Gastroesophageal sphincter (tissue), 3 donors: ENCODE data around the gene KAZN.

Experiments
- CTCF ChIP-seq, 4 experiments: fragments of 200-600 bp in 2 of 4; fragments of 450-650 bp in 2 of 4; sonication (generic) in 1 of 4; IDR thresholded peaks; one replicate each; pipeline ENCODE4 v1.5.1; 2017 to 2019; ENCODE audit warnings: antibody characterized with exemption in 4 of 4, mild to moderate bottlenecking in 2 of 4, moderate library complexity in 2 of 4
- EP300 ChIP-seq: sonication (generic); formaldehyde crosslinking; IDR thresholded peaks from one replicate; pipeline ENCODE4 v1.6.1; 2017; ENCODE audit warnings: antibody characterized with exemption, mild to moderate bottlenecking
- POLR2A ChIP-seq, 2 donors: fragments of 450-650 bp; IDR thresholded peaks; one replicate each; pipeline ENCODE4 v1.6.1; 2017; ENCODE audit warnings: antibody characterized with exemption in 2 of 2, mild to moderate bottlenecking in 2 of 2, moderate library complexity in 1 of 2
- POLR2AphosphoS5 ChIP-seq: sonication (generic); formaldehyde crosslinking; IDR thresholded peaks from one replicate; pipeline ENCODE4 v1.6.1; 2017; ENCODE audit warnings: antibody characterized with exemption

DNA sequence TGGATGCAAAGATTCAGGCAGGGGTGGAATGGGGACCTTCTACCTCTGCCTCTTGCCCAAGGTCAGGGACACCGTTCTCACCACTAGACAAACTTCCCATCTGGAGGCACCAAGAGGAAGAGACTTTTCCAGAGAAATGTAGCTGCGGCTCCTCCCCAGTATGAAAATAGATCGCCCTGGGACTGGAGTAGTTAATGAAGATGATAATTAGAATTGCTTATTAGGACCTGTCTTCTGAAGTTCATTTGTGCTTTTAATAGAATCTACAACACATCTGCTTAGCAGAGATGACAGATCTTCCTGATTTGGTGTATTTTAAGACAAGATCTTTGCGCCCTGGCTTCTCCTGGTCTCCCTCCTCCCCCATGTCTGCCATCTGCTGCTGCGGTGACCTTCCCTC is 266.6 kb downstream of the KAZN start:
- TF ChIP-seq EP300 (no peak), CTCF (IDR thresholded peaks at IDR 0.05) (no peak), POLR2AphosphoS5 (no peak), POLR2A (IDR thresholded peaks at IDR 0.05) (no peak)
